A549 (cell line): ENCODE data around the gene CASP7. TPM values are rescaled to one million over a fixed set of nuclear protein-coding genes. Genes with fewer than 3 reads are reported as not detected.

Experiments
- ATAC-seq, 2 experiments: fragments of 200-7000 bp in 1 of 2; fragments of >200 bp in 1 of 2; cut with Nextera tagmentation in 1 of 2; cut with Tn5 transposase in 1 of 2; 3 replicates each; pipeline versions ENCODE4 v1.8.0 to v1.9.1; 2018 to 2020; ENCODE audit warnings: mild to moderate bottlenecking in 1 of 2, moderate library complexity in 1 of 2
- CTCF ChIA-PET: fragments of 300-600 bp; sonication (Branson Sonifier 250); formaldehyde crosslinking; extraction: SDS; loops from one replicate; lab custom pipeline; 2021; ENCODE audit warnings: antibody characterized with exemption, inconsistent platforms; lab: Yijun Ruan, JAX
- POLR2A ChIA-PET: fragments of 350-600 bp; formaldehyde crosslinking; extraction: SDS; loops from one replicate; lab custom pipeline; 2021; ENCODE audit warnings: antibody characterized with exemption, inconsistent platforms; lab: Yijun Ruan, JAX
- DNase-seq, 2 experiments: peaks; one replicate each; pipeline versions ENCODE4 v3.0.0 to v3.0.0-alpha.2; 2011 to 2016; ENCODE audit warnings: low read depth in 1 of 2, low spot score in 1 of 2
- FAIRE-seq: peaks from 2 replicates; lab custom pipeline; 2011; peaks lifted over from hg19 to GRCh38; lab: Jason Lieb, UNC
- H3K27ac ChIP-seq, 2 experiments: fragments of >200 bp; sonication (Bioruptor Twin); formaldehyde crosslinking; 3 replicates each; pipeline ENCODE4 v1.5.1; 2016 to 2017
- H3K4me1 ChIP-seq: fragments of >200 bp; sonication (Bioruptor Twin); formaldehyde crosslinking; 3 replicates; pipeline ENCODE4 v1.6.1; 2016
- H3K4me2 ChIP-seq: fragments of >200 bp; sonication (Bioruptor Twin); formaldehyde crosslinking; 3 replicates; pipeline ENCODE4 v1.6.1; 2016
- H3K4me3 ChIP-seq: fragments of >200 bp; sonication (Bioruptor Twin); formaldehyde crosslinking; 3 replicates; pipeline ENCODE4 v1.5.1; 2016
- H3K9me3 ChIP-seq: fragments of >200 bp; sonication (Bioruptor Twin); formaldehyde crosslinking; 3 replicates; pipeline ENCODE4 v1.6.1; 2016
- CEBPB ChIP-seq, 2 experiments: fragments of >200 bp in 1 of 2; sonication (Bioruptor Twin) in 1 of 2; formaldehyde crosslinking in 1 of 2; IDR thresholded peaks; 2 replicates each; pipeline ENCODE4 v1.6.1; 2012 to 2016
- CTCF ChIP-seq: fragments of >200 bp; sonication (Bioruptor Twin); formaldehyde crosslinking; IDR thresholded peaks from 3 replicates; pipeline ENCODE4 v1.5.1; 2016
- EHF ChIP-seq: fragments of 250-450 bp; sonication (Bioruptor Pico); IDR thresholded peaks from 2 replicates; pipeline ENCODE4 v1.5.0; 2020; ENCODE audit warnings: mild to moderate bottlenecking
- FOSB ChIP-seq: fragments of 250-450 bp; sonication (Bioruptor Pico); IDR thresholded peaks from 2 replicates; pipeline ENCODE4 v1.5.0; 2020; ENCODE audit warnings: mild to moderate bottlenecking, moderate library complexity
- FOSL2 ChIP-seq, 2 experiments: fragments of 450-650 bp in 1 of 2; fragments of >200 bp in 1 of 2; sonication (Bioruptor Twin) in 1 of 2; formaldehyde crosslinking; IDR thresholded peaks; 2 replicates each; pipeline versions ENCODE4 v1.5.0 to v1.6.1; 2016 to 2020; ENCODE audit warnings: mild to moderate bottlenecking in 1 of 2, moderate library complexity in 1 of 2
- HES2 ChIP-seq: fragments of >200 bp; sonication (Bioruptor Twin); formaldehyde crosslinking; IDR thresholded peaks from 2 replicates; pipeline ENCODE4 v1.6.1; 2016
- HMGXB4 ChIP-seq: fragments of 250-450 bp; sonication (Bioruptor Pico); IDR thresholded peaks from 2 replicates; pipeline ENCODE4 v1.5.0; 2021; ENCODE audit warnings: mild to moderate bottlenecking, moderate library complexity, borderline replicate concordance
- HOXB13 ChIP-seq: fragments of 250-450 bp; sonication (Bioruptor Pico); IDR thresholded peaks from 2 replicates; pipeline ENCODE4 v1.5.0; 2020; ENCODE audit warnings: low read depth, mild to moderate bottlenecking, moderate library complexity
- NFE2L2 ChIP-seq: fragments of 150-350 bp; conservative IDR thresholded peaks from 2 replicates; pipeline ENCODE4 v1.6.1; 2014; ENCODE audit warnings: low read length
- POLR2A ChIP-seq: IDR thresholded peaks from 2 replicates; pipeline ENCODE4 v1.6.1; 2012; ENCODE audit warnings: mild to moderate bottlenecking, low read length
- RARB ChIP-seq: fragments of 250-450 bp; sonication (Bioruptor Pico); IDR thresholded peaks from 2 replicates; pipeline ENCODE4 v1.8.0; 2021; ENCODE audit warnings: mild to moderate bottlenecking, moderate library complexity
- RCOR1 ChIP-seq: fragments of 150-350 bp; IDR thresholded peaks from 2 replicates; pipeline ENCODE4 v1.6.1; 2014; ENCODE audit warnings: antibody characterized with exemption, low read length, low read depth
- RNF2 ChIP-seq: fragments of 200-600 bp; sonication (generic); IDR thresholded peaks from 2 replicates; pipeline ENCODE4 v1.6.1; 2016; ENCODE audit warnings: low read depth, mild to moderate bottlenecking, antibody characterized with exemption, moderate library complexity, borderline replicate concordance
- SREBF2 ChIP-seq: fragments of 450-650 bp; IDR thresholded peaks from 2 replicates; pipeline ENCODE4 v1.6.1; 2014; ENCODE audit warnings: mild to moderate bottlenecking, moderate library complexity
- TFCP2L1 ChIP-seq: fragments of 250-450 bp; sonication (Bioruptor Pico); IDR thresholded peaks from 2 replicates; pipeline ENCODE4 v1.5.0; 2021; ENCODE audit warnings: mild to moderate bottlenecking
- TP53 ChIP-seq: fragments of 250-450 bp; sonication (Bioruptor Pico); IDR thresholded peaks from 2 replicates; pipeline ENCODE4 v1.5.0; 2021; ENCODE audit warnings: mild to moderate bottlenecking, moderate library complexity
- ZFP36 ChIP-seq: fragments of 450-650 bp; IDR thresholded peaks from 2 replicates; pipeline ENCODE4 v1.6.1; 2014; ENCODE audit warnings: borderline replicate concordance; ENCODE audit not compliant: partially characterized antibody
- ZNF302 ChIP-seq: fragments of 250-450 bp; sonication (Bioruptor Pico); IDR thresholded peaks from 2 replicates; pipeline ENCODE4 v1.9.0; 2021; ENCODE audit warnings: inconsistent platforms, mild to moderate bottlenecking, moderate library complexity
- WGBS: methylation state at CpG from one replicate; pipeline ENCODE4 v1.1.6; 2017; ENCODE audit errors: missing lambda C conversion rate; 5-methylcytosine and 5-hydroxymethylcytosine counted together
- polyA plus RNA-seq, 4 experiments: library from polyadenylated mRNA; depleted of rRNA in 3 of 4; stranded (reverse); fragments of >200 nt; fragmentation: RNase III in 1 of 4; extraction: RNeasy Plus Mini Kit Qiagen cat#74134 plus additional on column Dnase treatment in 1 of 4; gene quantifications; 2 replicates in 3 of 4; 3 replicates in 1 of 4; pipeline ENCODE4 v1.2.3, GENCODE V29; 2011 to 2017

CASP7 gene
- polyA plus RNA-seq, 2 of the 4 experiments (the other 2 are of a cell fraction), result 22.6 to 29.7 TPM

GRCh38 chr10:113687037-113687436 is 7.3 kb downstream of the CASP7 start:
- Histone ChIP-seq H3K4me2 (no peak overlapping the region), H3K4me3 (no peak overlapping the region), H3K27ac (no peak overlapping the region), H3K4me1 (no peaks in the 10 kb centered on the region; the same call in 2 of the 3 replicates), H3K9me3 (peaks cover 13% of the 10 kb centered on the region; the same call in 2 of the 3 replicates)
- ATAC-seq, result no peak
- FAIRE-seq, result no peak
- DNase-seq, result no peak
- no peak for TF ChIP-seq HOXB13 (CRISPR knock-in tag)
- no peak for TF ChIP-seq TFCP2L1 (CRISPR knock-in tag)
- no peak for TF ChIP-seq RCOR1
- TF ChIP-seq CEBPB (IDR thresholded peaks at IDR 0.05), result no peak
- TF ChIP-seq FOSL2 (IDR thresholded peaks at IDR 0.05), result no peak
- TF ChIP-seq FOSL2 (CRISPR knock-in tag; IDR thresholded peaks at IDR 0.05), result no peak
- no peak for TF ChIP-seq SREBF2
- TF ChIP-seq ZFP36, result no peak
- no peak for TF ChIP-seq HMGXB4
- 80% methylated on average over 4 of the region's 4 CpGs for WGBS
- ChIA-PET CTCF (no interaction called here), POLR2A (no interaction called here)

- Histone ChIP-seq H3K4me2 (no peak overlapping the region), H3K4me3 (no peak overlapping the region), H3K27ac (no peak overlapping the region), H3K9me3 (peaks cover 30% of the 10 kb centered on the region), H3K4me1 (no peaks in the 10 kb centered on the region)
- ChIA-PET CTCF (interaction anchor here (6.4 kb wide), 1 partner anchor 16 kb away, joined by 38 read pairs; no protein-coding TSS in a partner anchor), POLR2A (no interaction called here)
- no peak for TF ChIP-seq HES2
- no peak for TF ChIP-seq FOSL2 (IDR thresholded peaks at IDR 0.05)
- no peak for TF ChIP-seq FOSL2 (CRISPR knock-in tag; IDR thresholded peaks at IDR 0.05)
- no peak for TF ChIP-seq RNF2
- no peak for TF ChIP-seq HMGXB4
- no peak for TF ChIP-seq FOSB
- FAIRE-seq (no peak), DNase-seq (no peak), ATAC-seq (no peak)
- 90% methylated on average over 1 of the region's 1 CpG for WGBS
Measured at GRCh38 chr10:113689057-113689456, 9.3 kb downstream of the CASP7 start.

- Histone ChIP-seq H3K4me1 (no peaks in the 10 kb centered on the region), H3K4me3 (no peak overlapping the region), H3K4me2 (no peak overlapping the region), H3K27ac (no peak overlapping the region), H3K9me3 (peaks cover 30% of the 10 kb centered on the region)
- TF ChIP-seq ZNF302 (CRISPR knock-in tag) (no peak), TP53 (CRISPR knock-in tag) (no peak), EHF (CRISPR knock-in tag) (no peak), NFE2L2 (no peak), RARB (CRISPR knock-in tag) (no peak), POLR2A (no peak), CTCF (no peak)
- FAIRE-seq (no peak), ATAC-seq (no peak), DNase-seq (no peak)
- ChIA-PET POLR2A (no interaction called here), CTCF (interaction anchor here (0.9 to 6.4 kb wide), 4 partner anchors 10 to 413 kb away, joined by 3 to 38 read pairs (median 7); partner anchors contain the start of gene CASP7)
- WGBS, result 58% methylated on average over 3 of the region's 3 CpGs
Measured at GRCh38 chr10:113689574-113689973, 9.9 kb downstream of the CASP7 start.
